C4-2B (cell line): ENCODE measurements around the gene GNLY.

ENCODE experiments used
- CTCF ChIP-seq: fragments of 450-650 bp; conservative IDR thresholded peaks from 2 replicates; pipeline ENCODE4 v1.5.1; 2017; ENCODE audit warnings: mild to moderate bottlenecking
- ZFX ChIP-seq: fragments of 450-650 bp; IDR thresholded peaks from 2 replicates; pipeline ENCODE4 v1.6.1; 2017

DNA sequence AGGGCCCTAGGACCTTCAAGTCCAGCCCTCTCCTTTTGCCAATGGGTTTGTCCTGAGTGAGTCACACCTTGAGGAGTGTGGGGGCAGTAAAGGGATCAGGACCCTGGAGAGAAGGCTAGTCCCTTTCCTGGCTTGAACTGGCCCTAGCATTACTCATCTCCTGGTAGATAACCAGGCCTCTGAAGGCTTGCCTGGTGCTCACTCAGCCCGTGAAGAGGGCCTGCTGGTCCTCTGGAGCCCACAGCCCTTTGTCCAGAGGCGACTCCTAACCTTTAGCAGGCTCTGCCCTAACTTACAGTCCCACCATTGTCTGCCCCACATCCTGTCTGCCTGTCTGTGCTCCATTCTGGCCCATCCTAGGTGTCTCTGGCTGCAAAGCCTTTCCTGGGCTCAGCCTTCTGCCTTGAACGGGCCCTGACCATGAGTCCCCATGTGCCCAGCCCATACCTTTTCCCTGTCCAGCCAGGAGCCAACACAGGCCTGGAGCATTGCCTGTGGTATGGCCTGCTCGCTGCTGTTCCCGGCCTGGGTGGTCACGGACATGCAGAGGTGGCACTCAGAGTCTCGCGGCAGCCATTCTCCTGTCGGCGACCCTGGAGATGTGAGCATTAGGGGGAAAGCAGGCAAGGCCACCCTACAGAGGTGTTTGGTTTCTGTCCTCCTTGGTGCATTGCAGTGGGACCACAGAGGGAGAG, 31.1 kb upstream of the GNLY start:
- TF ChIP-seq CTCF (no peak), ZFX (no peak)
